ENCODE measurements around the gene PPP2R5B. TPM values are rescaled to one million over a fixed set of nuclear protein-coding genes. Genes with fewer than 3 reads are reported as not detected.

PPP2R5B gene
- total RNA-seq, 1 donor from 2014 or later, result 16.9 TPM

GRCh38 chr11:64902102-64902900 lies 22.2 kb upstream of the PPP2R5B start:
- peaks cover 0 to 78% of the 10 kb centered on the region in 2 donors for H3K36me3 ChIP-seq
- no peak for DNase-seq (ENCODE audit: extremely low spot score in 2 of 2)
- no peak overlapping the region for H3K4me3 ChIP-seq
- TF ChIP-seq POLR2AphosphoS5 (IDR thresholded peaks at IDR 0.05; ENCODE audit: insufficient read depth in 1 of 2, low read depth in 1 of 2), result no peak
- no peak for TF ChIP-seq POLR2A (IDR thresholded peaks at IDR 0.05)
- TF ChIP-seq, protein P1, sequence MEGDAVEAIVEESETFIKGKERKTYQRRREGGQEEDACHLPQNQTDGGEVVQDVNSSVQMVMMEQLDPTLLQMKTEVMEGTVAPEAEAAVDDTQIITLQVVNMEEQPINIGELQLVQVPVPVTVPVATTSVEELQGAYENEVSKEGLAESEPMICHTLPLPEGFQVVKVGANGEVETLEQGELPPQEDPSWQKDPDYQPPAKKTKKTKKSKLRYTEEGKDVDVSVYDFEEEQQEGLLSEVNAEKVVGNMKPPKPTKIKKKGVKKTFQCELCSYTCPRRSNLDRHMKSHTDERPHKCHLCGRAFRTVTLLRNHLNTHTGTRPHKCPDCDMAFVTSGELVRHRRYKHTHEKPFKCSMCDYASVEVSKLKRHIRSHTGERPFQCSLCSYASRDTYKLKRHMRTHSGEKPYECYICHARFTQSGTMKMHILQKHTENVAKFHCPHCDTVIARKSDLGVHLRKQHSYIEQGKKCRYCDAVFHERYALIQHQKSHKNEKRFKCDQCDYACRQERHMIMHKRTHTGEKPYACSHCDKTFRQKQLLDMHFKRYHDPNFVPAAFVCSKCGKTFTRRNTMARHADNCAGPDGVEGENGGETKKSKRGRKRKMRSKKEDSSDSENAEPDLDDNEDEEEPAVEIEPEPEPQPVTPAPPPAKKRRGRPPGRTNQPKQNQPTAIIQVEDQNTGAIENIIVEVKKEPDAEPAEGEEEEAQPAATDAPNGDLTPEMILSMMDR (IDR thresholded peaks at IDR 0.05), result no peak
- no peaks in the 10 kb centered on the region for H3K9me3 ChIP-seq
- no peaks in the 10 kb centered on the region for H3K27me3 ChIP-seq
- H3K4me1 ChIP-seq, result no peaks in the 10 kb centered on the region
- intact Hi-C loops (cut with DNase I), result no loop called here
- no peak overlapping the region for H3K27ac ChIP-seq

GRCh38 chr11:64903291-64903833 lies 21.1 kb upstream of the PPP2R5B start:
- intact Hi-C loops (cut with DNase I), result no loop called here
- H3K4me3 ChIP-seq, result no peak overlapping the region
- no peak overlapping the region for H3K27ac ChIP-seq
- H3K9me3 ChIP-seq, result no peaks in the 10 kb centered on the region
- no peak for DNase-seq (ENCODE audit: extremely low spot score in 2 of 2)
- peaks cover 0 to 78% of the 10 kb centered on the region in 2 donors for H3K36me3 ChIP-seq
- no peaks in the 10 kb centered on the region for H3K27me3 ChIP-seq
- TF ChIP-seq, protein P1 (IDR thresholded peaks at IDR 0.05), result no peak
- TF ChIP-seq POLR2AphosphoS5 (IDR thresholded peaks at IDR 0.05; ENCODE audit: insufficient read depth in 1 of 2, low read depth in 1 of 2) (no peak), POLR2A (IDR thresholded peaks at IDR 0.05) (no peak)
- H3K4me1 ChIP-seq, result no peaks in the 10 kb centered on the region

GRCh38 chr11:64905516-64906313 lies 18.8 kb upstream of the PPP2R5B start:
- intact Hi-C loops (cut with DNase I), result no loop called here
- Histone ChIP-seq H3K9me3 (no peaks in the 10 kb centered on the region), H3K4me3 (no peak overlapping the region), H3K36me3 (peaks cover 0 to 88% of the 10 kb centered on the region in 2 donors), H3K27ac (no peak overlapping the region), H3K4me1 (no peaks in the 10 kb centered on the region), H3K27me3 (no peaks in the 10 kb centered on the region)
- TF ChIP-seq POLR2AphosphoS5 (IDR thresholded peaks at IDR 0.05; ENCODE audit: insufficient read depth in 1 of 2, low read depth in 1 of 2) (no peak), POLR2A (IDR thresholded peaks at IDR 0.05) (no peak)
- TF ChIP-seq, protein P1 (IDR thresholded peaks at IDR 0.05), result no peak
- DNase-seq (ENCODE audit: extremely low spot score in 2 of 2), result no peak

GRCh38 chr11:64906314-64906635 lies 18.2 kb upstream of the PPP2R5B start:
- H3K4me1 ChIP-seq, result no peaks in the 10 kb centered on the region
- H3K36me3 ChIP-seq, result peaks cover 3 to 88% of the 10 kb centered on the region in 2 donors

More at GRCh38 chr11:64906314-64906635, 18.2 kb upstream of the PPP2R5B start:
- Histone ChIP-seq H3K4me3 (no peak overlapping the region), H3K27ac (no peak overlapping the region), H3K9me3 (no peaks in the 10 kb centered on the region), H3K27me3 (no peaks in the 10 kb centered on the region)
- no peak for DNase-seq (ENCODE audit: extremely low spot score in 2 of 2)
- intact Hi-C loops (cut with DNase I), result no loop called here
- no peak for TF ChIP-seq POLR2A (IDR thresholded peaks at IDR 0.05)
- TF ChIP-seq, protein P1 (IDR thresholded peaks at IDR 0.05), result no peak
- no peak for TF ChIP-seq POLR2AphosphoS5 (IDR thresholded peaks at IDR 0.05; ENCODE audit: insufficient read depth in 1 of 2, low read depth in 1 of 2)
